ENCODE measurements around the gene EPHB2.

Gene EPHB2

GRCh38 chr1:22752339-22752738 is 41.7 kb downstream of the EPHB2 start:
- DNase-seq = no peak

GRCh38 chr1:22753481-22753971 is 42.9 kb downstream of the EPHB2 start:
- DNase-seq = no peak

GRCh38 chr1:22754106-22754768 is 43.6 kb downstream of the EPHB2 start:
- no peak for DNase-seq

GRCh38 chr1:22754824-22755223 is 44.2 kb downstream of the EPHB2 start:
- no peak for DNase-seq

- no peak for DNase-seq
These were observed 45.0 kb downstream of the EPHB2 start for GRCh38 chr1:22755641-22756040.

- no peak for DNase-seq
These were observed 45.6 kb downstream of the EPHB2 start for GRCh38 chr1:22756125-22756735.

- DNase-seq = no peak
These were observed 49.8 kb downstream of the EPHB2 start for GRCh38 chr1:22760455-22760854.

- no peak for DNase-seq
These were observed 50.5 kb downstream of the EPHB2 start for GRCh38 chr1:22761101-22761500.

- DNase-seq = no peak
These were observed 51.2 kb downstream of the EPHB2 start for GRCh38 chr1:22761821-22762220.

GRCh38 chr1:22763487-22764200 is 53.0 kb downstream of the EPHB2 start:
- no peak for DNase-seq

- no peak for DNase-seq
These were observed 57.2 kb downstream of the EPHB2 start for GRCh38 chr1:22767852-22768251.

GRCh38 chr1:22769932-22770331 is 59.3 kb downstream of the EPHB2 start:
- no peak for DNase-seq

- no peak for DNase-seq
These were observed 61.4 kb downstream of the EPHB2 start for GRCh38 chr1:22772014-22772413.

- DNase-seq = no peak
These were observed 63.6 kb downstream of the EPHB2 start for GRCh38 chr1:22773981-22774832.

- DNase-seq = no peak
These were observed 64.2 kb downstream of the EPHB2 start for GRCh38 chr1:22774833-22775182.

- no peak for DNase-seq
These were observed 64.8 kb downstream of the EPHB2 start for GRCh38 chr1:22775478-22775877.

- DNase-seq = no peak
These were observed 65.5 kb downstream of the EPHB2 start for GRCh38 chr1:22776035-22776613.

GRCh38 chr1:22777388-22778057 is 66.9 kb downstream of the EPHB2 start:
- DNase-seq = no peak

GRCh38 chr1:22778408-22778807 is 67.8 kb downstream of the EPHB2 start:
- no peak for DNase-seq

- DNase-seq = no peak
These were observed 68.4 kb downstream of the EPHB2 start for GRCh38 chr1:22778862-22779520.

- no peak for DNase-seq
These were observed 70.1 kb downstream of the EPHB2 start for GRCh38 chr1:22780696-22781095.

GRCh38 chr1:22781483-22781882 is 70.8 kb downstream of the EPHB2 start:
- no peak for DNase-seq
